ENCODE results near the gene PPP1R2.

Gene PPP1R2

DNA sequence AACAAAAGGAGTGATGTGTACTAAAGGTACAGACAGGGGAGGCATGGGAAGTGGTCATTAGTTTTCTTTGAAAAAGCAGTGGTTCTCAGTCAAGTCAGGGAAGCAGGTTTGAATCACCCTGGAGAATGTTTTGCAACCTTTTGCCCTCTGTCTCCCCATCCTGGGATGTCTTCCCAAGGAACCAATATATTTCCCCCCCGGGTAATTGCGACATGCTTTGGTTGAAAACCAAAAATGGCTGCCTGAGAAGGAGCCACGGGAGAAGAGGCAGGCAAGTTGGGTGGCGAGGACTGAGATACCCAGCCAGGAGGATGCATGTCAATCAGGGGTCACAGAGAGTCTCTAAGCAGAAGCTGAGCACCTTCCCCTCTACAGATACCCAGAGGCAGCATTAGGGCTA lies 20.2 kb upstream of the PPP1R2 start:
- DNase-seq, result no peak

DNA sequence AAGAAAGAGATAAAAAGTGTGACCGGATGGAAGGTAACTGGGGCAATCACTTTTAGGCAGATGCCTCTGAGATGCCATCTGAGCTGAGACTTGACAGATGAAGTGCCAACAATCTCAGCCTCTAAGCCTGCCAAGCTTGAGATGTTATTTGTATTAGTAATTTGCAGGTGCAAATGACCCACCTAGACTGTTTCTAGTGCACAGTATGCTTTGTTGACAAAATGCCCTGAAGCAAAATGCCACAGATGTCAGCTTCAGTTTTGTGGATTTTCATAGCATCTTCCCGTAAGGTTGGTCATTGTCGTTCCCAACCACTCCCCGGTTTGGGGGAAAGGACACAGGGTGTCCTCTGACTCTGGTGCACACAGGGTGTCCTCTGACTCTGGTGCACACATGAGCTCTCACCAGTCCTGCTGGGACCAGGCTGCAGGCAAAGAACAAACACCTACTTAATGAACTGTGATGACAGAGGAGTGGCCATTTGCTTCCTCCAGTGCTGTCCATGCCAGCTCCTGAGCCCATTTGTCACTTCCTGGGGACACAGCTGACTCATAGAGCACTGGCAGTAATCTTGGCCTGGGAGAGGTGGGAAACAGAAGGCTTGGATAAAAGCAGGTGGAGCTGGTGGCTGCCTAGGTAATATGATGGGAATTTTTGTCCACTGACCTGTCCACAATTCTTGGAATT lies 16.7 kb upstream of the PPP1R2 start:
- DNase-seq, result no peak

- no peak for DNase-seq
Measured at GRCh38 chr3:195558602-195559001, 15.5 kb upstream of the PPP1R2 start.

DNA sequence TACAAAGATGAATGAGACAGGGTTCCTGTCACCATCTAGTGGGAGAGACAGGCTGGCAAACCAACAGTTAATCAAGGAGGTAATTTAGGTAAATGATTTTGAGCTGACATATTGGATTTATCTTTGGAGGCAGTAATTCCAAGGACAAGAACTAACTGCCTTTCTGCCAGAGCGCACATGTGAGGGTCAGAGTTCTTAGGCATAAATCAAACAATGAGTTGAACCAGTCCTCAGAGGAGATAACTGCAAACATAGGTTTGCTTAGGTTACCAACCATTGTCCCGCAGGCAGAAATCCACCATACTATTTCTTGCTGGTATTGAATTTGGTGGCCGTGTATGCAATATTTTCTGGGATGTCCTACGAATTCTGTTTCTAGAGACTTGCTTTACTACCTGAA lies 14.2 kb upstream of the PPP1R2 start:
- DNase-seq, result no peak

DNA sequence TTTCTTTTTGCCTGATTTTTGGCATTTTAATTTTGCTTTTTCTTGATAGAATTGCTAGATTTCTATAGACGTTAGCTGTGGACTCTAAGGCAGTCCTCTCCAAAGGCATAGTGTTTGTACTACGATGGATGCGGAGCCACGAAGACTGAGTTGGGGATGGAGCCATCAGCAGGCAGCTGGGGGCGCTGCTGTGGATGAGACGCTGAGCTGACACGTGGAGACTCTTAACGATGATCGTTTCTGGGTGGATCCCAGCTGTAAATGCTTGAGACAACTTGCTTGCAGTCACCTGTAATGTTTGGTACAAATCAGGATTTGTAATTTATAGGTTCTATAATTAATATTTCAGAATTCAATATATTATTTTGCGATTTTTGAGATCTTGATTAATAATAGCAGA lies 13.3 kb upstream of the PPP1R2 start:
- DNase-seq, result no peak

GRCh38 chr3:195555110-195555509 lies 12.0 kb upstream of the PPP1R2 start:
- DNase-seq, result no peak

DNA sequence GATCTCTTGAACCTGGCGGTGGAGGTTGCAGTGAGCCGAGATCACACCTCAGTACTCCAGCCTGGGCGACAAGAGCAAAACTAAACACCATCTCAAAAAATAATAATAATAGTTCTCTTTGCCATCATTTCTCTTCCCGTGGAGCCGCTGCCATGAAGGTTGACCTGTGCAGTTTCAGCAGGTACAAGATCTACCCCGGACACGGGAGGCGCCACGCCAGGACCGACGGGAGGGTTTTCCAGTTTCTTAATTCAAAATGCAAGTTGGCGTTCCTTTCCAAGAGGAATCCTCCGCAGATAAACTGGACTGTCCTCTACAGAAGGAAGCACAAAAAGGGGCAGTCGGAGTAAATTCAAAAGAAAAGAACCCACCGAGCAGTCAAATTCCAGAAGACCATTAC lies 11.3 kb upstream of the PPP1R2 start:
- no peak for DNase-seq

GRCh38 chr3:195553268-195553667 lies 10.1 kb upstream of the PPP1R2 start:
- DNase-seq, result no peak

DNA sequence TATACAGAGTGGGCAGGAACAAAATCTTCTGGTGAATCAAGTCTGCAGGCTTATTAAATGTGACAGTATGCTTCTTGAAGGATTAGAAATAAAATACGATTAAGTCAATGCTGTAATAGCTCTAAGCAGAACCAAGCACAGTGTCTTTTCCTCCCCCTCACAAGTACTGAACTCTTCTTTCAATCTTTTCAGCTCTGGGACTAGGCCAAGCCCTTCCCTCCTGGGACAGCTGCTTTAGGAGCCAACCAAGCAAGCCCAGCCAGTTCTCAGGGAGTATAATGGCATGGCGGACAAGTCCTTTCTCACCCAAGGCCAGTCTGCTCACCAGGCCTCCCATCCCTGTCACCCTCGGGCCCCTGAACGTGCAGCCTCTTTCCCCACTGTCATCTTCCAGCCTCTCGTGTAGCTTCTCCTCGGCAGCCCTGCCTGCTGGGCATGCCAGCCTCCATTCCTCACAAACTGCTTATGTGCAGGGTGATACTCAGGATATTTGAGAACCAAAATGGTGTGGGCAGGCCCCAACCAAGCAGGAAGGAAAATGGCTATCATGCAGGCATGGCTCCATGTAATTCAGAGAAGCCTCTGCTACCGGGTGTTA lies 8.4 kb upstream of the PPP1R2 start:
- no peak for DNase-seq

- DNase-seq, result no peak
Measured at GRCh38 chr3:195550723-195551122, 7.6 kb upstream of the PPP1R2 start.

- DNase-seq, result no peak
Measured at GRCh38 chr3:195549931-195550519, 6.9 kb upstream of the PPP1R2 start.

- no peak for DNase-seq
Measured at GRCh38 chr3:195548987-195549386, 5.9 kb upstream of the PPP1R2 start.

DNA sequence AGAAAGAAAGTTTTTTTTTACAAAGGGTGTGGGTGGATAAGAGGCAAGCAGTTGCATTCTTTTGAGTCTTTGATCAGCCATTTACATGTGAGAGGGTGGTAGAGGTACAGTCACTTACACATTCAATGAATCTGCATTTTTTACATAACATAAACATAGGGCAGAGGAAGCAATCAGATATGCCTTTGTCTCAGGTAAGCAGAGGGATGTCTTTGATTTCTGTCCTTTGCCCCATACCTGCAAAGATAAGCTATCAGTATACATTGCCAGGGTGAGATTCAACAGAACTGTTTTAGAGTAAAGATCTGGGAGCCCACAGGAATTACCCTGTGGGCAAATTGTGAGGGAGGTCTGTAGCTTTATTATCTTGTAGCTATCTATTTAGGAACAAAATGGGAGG lies 5.4 kb upstream of the PPP1R2 start:
- no peak for DNase-seq

DNA sequence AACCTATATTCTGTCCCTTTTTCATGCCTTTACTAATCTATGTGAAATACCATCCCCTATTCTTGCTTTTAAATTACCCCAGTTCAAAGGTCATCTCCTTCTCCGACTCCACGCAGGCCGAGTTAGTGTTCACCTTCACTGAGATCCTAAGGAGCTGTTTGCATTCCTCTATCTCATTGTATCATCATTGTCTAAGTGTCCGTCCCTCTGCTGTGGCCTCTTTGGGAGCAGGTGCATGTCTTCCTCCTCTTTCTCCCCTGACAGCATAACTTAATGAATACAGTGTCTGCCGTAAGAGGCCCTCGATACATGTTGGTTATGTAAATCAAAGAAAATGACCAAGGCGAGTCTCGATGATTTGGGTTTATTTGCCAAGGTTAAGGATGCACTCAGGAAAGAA lies 4.9 kb upstream of the PPP1R2 start:
- no peak for DNase-seq

GRCh38 chr3:195546130-195546560 lies 3.0 kb upstream of the PPP1R2 start:
- DNase-seq, result no peak

- DNase-seq, result no peak
Measured at GRCh38 chr3:195544634-195545033, 1.5 kb upstream of the PPP1R2 start.

DNA sequence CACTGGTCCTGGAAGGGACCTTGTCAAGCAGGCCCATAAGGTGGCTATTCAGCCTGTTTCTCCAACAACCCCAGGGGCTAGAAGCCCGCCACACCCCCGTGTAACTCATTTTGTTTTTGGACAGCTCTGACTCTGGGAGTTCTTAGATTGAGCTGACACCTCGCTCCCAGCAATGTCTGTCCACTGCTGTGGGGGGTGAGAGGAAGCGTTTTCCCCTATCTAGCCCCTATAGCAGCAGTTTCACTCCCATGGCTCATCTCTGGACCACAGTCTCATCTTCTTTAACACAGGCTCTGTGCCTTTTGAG lies 1.1 kb upstream of the PPP1R2 start:
- no peak for DNase-seq

DNA sequence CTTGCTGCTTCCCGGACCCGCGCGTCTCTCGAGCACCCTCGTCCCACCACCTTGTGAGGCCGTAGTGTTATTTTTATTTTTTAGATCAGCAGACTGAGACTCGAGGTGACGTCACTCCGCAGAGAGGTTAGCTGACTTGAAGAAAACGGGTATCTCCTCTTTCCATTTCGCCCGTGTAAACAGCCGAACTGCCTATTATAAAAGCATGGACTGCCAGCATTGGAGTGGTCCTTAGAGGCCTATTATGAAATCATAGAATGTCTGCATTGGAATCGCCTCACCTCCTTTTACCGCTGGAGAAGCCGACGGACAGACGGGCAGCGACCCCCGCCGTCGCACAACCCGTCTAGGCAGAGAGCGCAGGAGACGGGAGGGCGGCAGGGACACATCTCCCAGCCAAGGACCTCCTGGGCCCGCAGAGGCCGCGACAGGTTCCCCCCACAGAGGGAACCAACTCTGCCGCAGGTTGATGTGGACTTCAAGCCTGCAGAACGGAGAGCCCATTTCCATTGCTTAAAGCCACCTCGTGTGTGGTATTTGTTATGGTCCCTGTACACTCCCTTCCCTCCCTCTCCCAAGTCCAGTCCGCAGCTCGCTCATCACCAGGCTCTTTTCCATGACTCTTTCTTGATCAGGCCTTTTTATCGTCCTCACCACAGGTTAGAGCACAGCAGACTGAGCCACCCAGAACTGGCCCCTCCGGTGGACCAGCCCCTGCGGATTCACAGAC lies 540 bp upstream of the PPP1R2 start:
- no peak for DNase-seq

- no peak for DNase-seq
Measured at GRCh38 chr3:195542316-195542697, 818 bp downstream of the PPP1R2 start.

DNA sequence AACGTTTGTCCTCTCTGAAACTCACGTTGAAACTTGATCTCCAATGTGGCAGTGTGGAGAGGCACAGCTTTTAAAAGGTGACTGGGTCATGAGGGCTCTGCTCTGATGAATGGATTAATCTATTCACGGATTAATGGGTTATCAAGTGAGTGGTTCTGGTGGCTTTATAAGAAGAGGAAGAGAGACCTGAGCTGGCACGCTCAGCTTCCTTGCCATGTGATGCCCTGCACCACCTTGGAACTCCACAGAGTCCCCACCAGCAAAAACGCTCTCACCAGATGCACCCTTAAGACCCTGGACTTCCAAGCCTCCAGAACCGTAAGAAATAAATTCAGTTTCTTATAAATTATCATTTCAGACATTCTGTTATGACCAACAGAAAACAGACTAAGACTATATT lies 2.6 kb downstream of the PPP1R2 start:
- DNase-seq, result no peak

GRCh38 chr3:195540027-195540426 lies 3.1 kb downstream of the PPP1R2 start:
- no peak for DNase-seq

DNA sequence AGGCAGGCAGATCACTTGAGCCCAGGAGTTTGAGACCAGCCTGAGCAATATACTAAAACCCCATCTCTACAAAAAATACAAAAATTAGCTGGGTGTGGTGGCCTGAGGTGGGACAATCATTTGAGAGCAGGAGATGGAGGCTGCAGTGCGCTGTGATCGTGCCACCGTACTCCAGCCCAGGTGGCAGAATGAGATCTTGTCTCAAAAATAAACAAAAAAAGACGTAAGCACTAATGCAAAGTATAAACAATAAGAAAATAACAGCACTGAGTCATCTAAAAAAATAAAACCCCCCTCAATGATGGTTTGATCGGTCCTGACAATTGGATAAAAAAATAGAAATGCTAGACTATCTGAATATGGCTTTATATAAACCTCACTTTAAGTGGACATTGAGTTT lies 3.6 kb downstream of the PPP1R2 start:
- DNase-seq, result no peak

- no peak for DNase-seq
Measured at GRCh38 chr3:195537995-195538394, 5.1 kb downstream of the PPP1R2 start.

DNA sequence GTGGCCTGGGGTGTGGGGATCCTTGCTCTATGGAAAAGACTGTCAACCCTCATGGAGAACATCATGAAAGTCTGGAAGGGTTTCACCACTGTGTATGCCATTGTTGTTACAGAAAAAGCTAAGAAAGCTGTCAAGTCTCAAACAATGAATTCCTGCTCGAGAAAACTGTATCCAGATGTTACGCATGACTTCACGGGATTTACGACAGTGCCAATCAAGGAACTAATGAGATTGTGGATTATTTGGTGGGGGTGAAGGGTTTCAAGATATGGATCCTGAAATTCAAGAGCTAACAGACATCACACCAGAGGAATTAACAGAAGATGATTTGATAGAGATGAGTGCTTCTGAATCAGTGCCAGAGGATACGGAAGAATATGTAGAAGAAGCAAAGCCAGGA lies 7.8 kb downstream of the PPP1R2 start:
- no peak for DNase-seq
